ENCODE data around the gene WDR7.

DNA sequence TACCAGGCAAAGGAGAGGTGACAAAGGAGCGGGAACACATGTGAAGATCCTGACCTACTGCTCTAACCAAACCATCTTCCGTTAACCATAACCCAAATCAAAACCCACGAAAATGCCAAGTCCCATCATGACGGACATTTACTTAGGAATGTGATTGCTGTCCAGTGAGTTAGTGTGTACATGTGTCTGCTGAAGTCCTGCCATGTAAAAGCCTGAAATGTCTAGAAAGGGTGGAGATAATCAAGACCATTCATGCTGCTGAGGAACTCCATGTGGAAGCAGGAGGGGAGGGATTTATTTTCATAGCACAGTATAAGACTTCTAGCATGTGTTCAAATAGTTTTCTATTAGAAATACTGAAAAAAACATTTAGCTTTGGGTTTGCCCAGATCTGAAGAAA, 358.7 kb downstream of the WDR7 start:
- TF ChIP-seq NRF1 (conservative IDR thresholded peaks at IDR 0.05; ENCODE audit: low read depth, low read length) = no peak
- TF ChIP-seq CTCF (IDR thresholded peaks at IDR 0.05 in 2 of 3, conservative IDR thresholded peaks at IDR 0.05 in 1 of 3; ENCODE audit: control insufficient read depth in 2 of 3, extremely low read depth in 1 of 3, insufficient read depth in 1 of 3, low read depth in 3 of 3, low read length in 3 of 3) = no peak
- no peak for TF ChIP-seq EP300 (IDR thresholded peaks at IDR 0.05; ENCODE audit: borderline replicate concordance in 1 of 2, control insufficient read depth in 1 of 2, low read depth in 2 of 2, low read length in 2 of 2)
- no peak for TF ChIP-seq DPF2 (IDR thresholded peaks at IDR 0.05)
- no peak for TF ChIP-seq REST (IDR thresholded peaks at IDR 0.05; ENCODE audit: low read depth, low read length)
- TF ChIP-seq BHLHE40 (IDR thresholded peaks at IDR 0.05; ENCODE audit: borderline replicate concordance in 1 of 2, low read depth in 2 of 2, low read length in 1 of 2) = no peak
- TF ChIP-seq, protein P1, sequence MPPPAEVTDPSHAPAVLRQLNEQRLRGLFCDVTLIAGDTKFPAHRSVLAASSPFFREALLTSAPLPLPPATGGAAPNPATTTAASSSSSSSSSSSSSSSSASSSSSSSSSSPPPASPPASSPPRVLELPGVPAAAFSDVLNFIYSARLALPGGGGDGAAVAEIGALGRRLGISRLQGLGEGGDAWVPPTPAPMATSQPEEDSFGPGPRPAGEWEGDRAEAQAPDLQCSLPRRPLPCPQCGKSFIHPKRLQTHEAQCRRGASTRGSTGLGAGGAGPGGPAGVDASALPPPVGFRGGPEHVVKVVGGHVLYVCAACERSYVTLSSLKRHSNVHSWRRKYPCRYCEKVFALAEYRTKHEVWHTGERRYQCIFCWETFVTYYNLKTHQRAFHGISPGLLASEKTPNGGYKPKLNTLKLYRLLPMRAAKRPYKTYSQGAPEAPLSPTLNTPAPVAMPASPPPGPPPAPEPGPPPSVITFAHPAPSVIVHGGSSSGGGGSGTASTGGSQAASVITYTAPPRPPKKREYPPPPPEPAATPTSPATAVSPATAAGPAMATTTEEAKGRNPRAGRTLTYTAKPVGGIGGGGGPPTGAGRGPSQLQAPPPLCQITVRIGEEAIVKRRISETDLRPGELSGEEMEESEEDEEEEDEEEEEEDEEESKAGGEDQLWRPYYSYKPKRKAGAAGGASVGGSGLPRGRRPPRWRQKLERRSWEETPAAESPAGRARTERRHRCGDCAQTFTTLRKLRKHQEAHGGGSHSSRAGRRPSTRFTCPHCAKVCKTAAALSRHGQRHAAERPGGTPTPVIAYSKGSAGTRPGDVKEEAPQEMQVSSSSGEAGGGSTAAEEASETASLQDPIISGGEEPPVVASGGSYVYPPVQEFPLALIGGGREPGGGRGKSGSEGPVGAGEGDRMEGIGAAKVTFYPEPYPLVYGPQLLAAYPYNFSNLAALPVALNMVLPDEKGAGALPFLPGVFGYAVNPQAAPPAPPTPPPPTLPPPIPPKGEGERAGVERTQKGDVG (CRISPR knock-in tag; IDR thresholded peaks at IDR 0.05) = no peak
- TF ChIP-seq, protein P2, sequence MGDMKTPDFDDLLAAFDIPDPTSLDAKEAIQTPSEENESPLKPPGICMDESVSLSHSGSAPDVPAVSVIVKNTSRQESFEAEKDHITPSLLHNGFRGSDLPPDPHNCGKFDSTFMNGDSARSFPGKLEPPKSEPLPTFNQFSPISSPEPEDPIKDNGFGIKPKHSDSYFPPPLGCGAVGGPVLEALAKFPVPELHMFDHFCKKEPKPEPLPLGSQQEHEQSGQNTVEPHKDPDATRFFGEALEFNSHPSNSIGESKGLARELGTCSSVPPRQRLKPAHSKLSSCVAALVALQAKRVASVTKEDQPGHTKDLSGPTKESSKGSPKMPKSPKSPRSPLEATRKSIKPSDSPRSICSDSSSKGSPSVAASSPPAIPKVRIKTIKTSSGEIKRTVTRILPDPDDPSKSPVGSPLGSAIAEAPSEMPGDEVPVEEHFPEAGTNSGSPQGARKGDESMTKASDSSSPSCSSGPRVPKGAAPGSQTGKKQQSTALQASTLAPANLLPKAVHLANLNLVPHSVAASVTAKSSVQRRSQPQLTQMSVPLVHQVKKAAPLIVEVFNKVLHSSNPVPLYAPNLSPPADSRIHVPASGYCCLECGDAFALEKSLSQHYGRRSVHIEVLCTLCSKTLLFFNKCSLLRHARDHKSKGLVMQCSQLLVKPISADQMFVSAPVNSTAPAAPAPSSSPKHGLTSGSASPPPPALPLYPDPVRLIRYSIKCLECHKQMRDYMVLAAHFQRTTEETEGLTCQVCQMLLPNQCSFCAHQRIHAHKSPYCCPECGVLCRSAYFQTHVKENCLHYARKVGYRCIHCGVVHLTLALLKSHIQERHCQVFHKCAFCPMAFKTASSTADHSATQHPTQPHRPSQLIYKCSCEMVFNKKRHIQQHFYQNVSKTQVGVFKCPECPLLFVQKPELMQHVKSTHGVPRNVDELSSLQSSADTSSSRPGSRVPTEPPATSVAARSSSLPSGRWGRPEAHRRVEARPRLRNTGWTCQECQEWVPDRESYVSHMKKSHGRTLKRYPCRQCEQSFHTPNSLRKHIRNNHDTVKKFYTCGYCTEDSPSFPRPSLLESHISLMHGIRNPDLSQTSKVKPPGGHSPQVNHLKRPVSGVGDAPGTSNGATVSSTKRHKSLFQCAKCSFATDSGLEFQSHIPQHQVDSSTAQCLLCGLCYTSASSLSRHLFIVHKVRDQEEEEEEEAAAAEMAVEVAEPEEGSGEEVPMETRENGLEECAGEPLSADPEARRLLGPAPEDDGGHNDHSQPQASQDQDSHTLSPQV (IDR thresholded peaks at IDR 0.05) = no peak
- no peak for TF ChIP-seq CREM (IDR thresholded peaks at IDR 0.05; ENCODE audit: low read depth)
- TF ChIP-seq E2F8 (IDR thresholded peaks at IDR 0.05; ENCODE audit: low read depth, partially characterized antibody) = no peak
- TF ChIP-seq YY1 (IDR thresholded peaks at IDR 0.05; ENCODE audit: low read depth, low read length) = no peak
